ENCODE measurements around the gene GTF2F1.

The GTF2F1 gene

DNA sequence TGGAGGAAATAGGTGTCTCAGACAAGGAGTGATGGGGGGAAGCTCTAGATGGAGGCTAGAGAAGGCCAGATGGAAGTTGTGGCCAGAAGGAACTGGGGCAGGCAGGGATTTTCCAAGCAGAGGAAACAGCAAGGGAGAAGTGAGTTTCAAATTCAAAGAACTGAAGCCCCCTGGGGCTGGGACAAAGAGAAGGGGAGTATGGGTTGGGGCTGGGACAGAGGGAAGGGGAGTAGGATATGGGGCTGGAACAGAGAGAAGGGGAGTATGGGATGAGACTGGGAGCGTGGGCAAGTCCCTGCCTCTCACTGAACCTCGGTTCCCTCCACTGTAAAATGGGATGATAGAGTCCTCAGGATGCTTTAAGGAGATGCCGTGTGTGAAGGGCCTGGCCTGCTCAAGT lies 1.9 kb upstream of the GTF2F1 start:
- TF ChIP-seq CTCF (IDR thresholded peaks at IDR 0.05; ENCODE audit: control insufficient read depth, extremely low read depth, insufficient read depth) = no peak
- DNase-seq (ENCODE audit: low read depth) = no peak
- no peak overlapping the region for H3K4me3 ChIP-seq (ENCODE audit: low read depth, low read length)

DNA sequence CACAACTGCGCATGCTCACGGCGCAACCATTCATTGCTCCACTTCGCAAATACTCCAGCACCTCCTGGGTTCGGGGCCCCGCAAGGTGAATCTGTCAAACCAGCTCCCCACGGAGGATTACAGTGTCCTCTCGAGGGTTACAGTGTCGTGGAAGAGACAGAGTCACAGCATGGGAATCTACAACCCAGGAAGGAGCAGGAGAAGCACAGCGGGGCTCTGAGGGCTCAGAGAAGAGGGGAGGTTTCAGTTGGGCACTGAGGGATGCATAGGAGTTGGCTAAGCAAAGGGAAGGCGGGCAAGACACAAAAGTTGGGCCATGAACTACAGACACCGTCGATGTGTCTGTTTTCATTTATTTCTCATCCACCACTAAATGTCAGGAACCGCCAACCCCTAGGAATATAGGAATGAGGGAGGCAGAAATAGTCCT lies 1.0 kb upstream of the GTF2F1 start:
- peak overlapping the region; percentile 81 for H3K4me3 ChIP-seq (ENCODE audit: low read depth, low read length)
- no peak for TF ChIP-seq CTCF (IDR thresholded peaks at IDR 0.05; ENCODE audit: control insufficient read depth, extremely low read depth, insufficient read depth)
- no peak for DNase-seq (ENCODE audit: low read depth)

- no peak for TF ChIP-seq CTCF (IDR thresholded peaks at IDR 0.05; ENCODE audit: control insufficient read depth, extremely low read depth, insufficient read depth)
- H3K4me3 ChIP-seq (ENCODE audit: low read depth, low read length) = peak overlapping the region; percentile 81
Measured at GRCh38 chr19:6392221-6393073, 517 bp downstream of the GTF2F1 start.

GRCh38 chr19:6387372-6387771 lies 5.6 kb downstream of the GTF2F1 start:
- H3K4me3 ChIP-seq (ENCODE audit: low read depth, low read length) = no peak overlapping the region
- TF ChIP-seq CTCF (IDR thresholded peaks at IDR 0.05; ENCODE audit: control insufficient read depth, extremely low read depth, insufficient read depth) = no peak
- DNase-seq (ENCODE audit: low read depth) = no peak

More at GRCh38 chr19:6392221-6393073, 517 bp downstream of the GTF2F1 start:
- no peak for DNase-seq (ENCODE audit: low read depth)

DNA sequence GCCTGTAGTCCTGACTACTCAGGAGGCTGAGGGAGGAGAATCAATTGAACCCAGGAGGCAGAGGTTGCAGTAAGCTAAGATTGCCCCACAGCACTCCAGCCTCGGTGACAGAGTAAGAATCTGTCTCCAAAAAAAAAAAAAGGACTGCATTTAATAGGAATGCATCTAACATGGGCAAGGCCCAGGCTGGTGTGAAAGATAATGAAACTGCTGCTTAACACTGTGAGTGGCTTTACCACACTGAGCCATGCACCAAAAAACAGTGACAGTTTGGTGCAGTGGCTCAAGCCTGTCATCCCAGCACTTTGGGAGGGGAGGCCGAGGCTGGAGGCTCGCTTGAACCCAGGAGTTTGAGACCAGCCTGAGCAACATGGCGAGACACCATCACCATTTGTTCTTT lies 8.6 kb downstream of the GTF2F1 start:
- H3K4me3 ChIP-seq (ENCODE audit: low read depth, low read length) = no peak overlapping the region
- DNase-seq (ENCODE audit: low read depth) = no peak
- no peak for TF ChIP-seq CTCF (IDR thresholded peaks at IDR 0.05; ENCODE audit: control insufficient read depth, extremely low read depth, insufficient read depth)

DNA sequence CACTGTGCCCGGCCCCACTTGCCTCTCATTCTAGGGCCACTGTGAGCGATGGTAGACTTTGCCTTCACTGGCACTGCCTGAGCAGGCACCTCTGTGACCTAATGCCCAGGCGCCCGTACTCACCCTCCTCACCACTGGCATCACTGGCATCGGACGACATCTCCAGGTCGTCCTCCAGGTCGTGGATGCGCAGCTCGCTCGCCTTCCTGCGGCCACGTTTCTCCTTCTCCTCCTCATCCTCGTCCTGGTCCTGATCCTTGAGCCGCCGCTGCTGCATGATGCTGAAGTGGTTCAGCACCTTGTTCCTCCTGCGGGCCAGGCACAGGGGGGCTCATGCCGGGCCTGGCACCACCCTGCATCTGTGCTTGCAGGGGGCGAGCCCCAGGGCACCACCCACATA lies 9.8 kb downstream of the GTF2F1 start:
- TF ChIP-seq CTCF (IDR thresholded peaks at IDR 0.05; ENCODE audit: control insufficient read depth, extremely low read depth, insufficient read depth) = no peak

More for the DNA sequence above, 9.8 kb downstream of the GTF2F1 start:
- H3K4me3 ChIP-seq (ENCODE audit: low read depth, low read length) = no peak overlapping the region
- DNase-seq (ENCODE audit: low read depth) = no peak
